Immature natural killer cell (primary cell): Measurements from ENCODE around the gene PRKCE. TPM values are rescaled to one million over a fixed set of nuclear protein-coding genes. Genes with fewer than 3 reads are reported as not detected.

ENCODE experiments used
- polyA plus RNA-seq, 3 donors: library from polyadenylated mRNA; unstranded; fragments of 300-500 nt; fragmentation: Illumina TruSeq; gene quantifications; one replicate each; pipeline ENCODE4 v1.2.3, GENCODE V29; 2021

PRKCE gene
- polyA plus RNA-seq, 3 donors from 2014 or later: 1.0 to 3.0 (median 2.5) TPM

Other genes with a start within 250 kb of the PRKCE start
- 10 to 100 TPM in 2 of 3 donors, 1 to 10 TPM in 1; 5.9 to 13.4 (median 10.2) TPM for gene SRBD1, start 40.4 kb upstream of the PRKCE start, polyA plus RNA-seq